LoVo (cell line): Measurements from ENCODE around the gene CFAP99.
A peak's percentile ranks its signal among the peaks of the same experiment; 100 is the strongest.
"Not testable (repeated sequence)": the region's sequence is repeated elsewhere in the genome, so short reads cannot be mapped to it uniquely, and the experiment has no call there.

Source experiments
- DNase-seq: peaks from one replicate; pipeline ENCODE4 v3.0.0-alpha.2; 2016; ENCODE audit warnings: low spot score

CFAP99 gene

DNA sequence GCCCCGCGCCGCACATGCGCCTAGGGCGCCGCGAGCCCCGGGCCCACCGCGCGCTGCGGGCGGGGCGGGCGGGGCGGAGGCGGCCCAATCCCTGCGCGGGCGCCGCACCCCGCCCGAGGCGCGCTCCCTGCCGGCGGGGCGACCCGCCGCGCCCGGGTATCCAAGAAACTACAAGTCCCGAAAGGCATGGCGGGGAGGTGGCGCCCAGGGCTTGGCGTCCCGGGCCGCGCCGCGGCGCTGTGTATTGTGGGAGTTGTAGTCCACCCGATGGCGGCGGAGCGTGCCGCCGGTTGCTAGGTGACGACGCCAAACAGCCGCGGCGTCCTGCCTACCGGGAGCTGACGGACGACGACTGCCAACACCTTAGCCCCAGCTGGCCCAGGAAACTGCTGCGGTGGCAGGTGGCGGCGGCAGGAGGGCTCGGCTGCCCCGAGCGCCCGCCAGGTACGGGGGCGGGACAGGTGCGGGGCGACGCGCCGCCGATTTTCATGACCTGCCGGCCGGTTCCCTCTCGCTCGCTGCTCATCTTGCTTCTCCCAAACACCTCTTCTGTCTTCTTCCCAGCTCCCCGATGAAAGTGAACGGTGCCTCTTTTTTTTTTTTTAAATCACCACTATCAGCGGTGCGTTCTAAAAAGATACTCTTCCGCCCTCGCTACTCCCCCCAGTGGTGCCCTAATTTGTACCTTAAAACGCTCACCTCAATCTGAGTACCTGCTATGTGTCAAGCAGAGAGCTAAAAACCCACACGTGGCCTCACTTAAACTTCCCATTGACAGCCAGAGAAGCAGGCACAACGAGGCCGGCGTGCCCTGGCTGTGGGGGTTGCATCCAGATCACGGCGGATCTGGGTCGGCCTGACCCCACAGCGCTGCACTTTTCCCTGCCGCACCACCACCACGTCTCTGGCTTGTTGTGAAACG is at the start of gene CFAP99:
TSS of gene CFAP99 (plus strand) at position 306 of the 922 bp plus-strand sequence.
- peak; percentile 97 for DNase-seq

DNA sequence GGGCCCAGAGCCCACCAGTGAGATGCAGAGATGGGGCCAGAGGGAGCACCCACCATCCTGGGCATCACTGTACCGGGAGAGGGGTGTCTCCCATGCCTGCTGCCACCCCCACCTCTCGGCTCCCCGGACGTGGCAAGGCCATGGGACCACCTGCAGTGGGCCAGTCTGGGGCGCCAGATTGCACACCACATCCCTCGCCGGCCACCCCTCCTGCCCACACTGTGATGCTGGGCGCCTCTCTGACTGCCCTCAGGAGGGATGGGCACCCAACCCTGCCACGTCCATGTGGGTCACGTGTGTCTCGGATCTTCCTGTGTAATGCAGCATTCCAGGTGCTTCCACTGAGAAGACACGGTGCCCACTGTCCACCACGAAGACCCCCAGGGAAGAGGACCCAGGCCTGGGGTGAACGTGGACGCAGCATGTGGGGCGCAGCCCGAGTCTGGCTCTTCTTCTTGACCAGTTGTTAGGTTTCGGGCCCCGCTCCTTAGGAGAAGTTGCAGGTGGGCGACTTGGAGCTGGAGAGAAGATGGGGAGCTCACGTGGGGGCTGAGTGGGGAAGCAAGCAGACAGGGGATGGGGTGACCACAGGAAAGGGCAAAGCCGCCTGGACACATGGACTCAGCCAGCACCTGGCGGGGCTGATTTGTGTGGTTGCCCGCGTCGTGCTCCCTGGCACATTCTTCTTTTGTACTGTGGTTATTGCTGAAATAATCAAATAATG is 48.0 kb upstream of the CFAP99 start:
- no peak for DNase-seq

DNA sequence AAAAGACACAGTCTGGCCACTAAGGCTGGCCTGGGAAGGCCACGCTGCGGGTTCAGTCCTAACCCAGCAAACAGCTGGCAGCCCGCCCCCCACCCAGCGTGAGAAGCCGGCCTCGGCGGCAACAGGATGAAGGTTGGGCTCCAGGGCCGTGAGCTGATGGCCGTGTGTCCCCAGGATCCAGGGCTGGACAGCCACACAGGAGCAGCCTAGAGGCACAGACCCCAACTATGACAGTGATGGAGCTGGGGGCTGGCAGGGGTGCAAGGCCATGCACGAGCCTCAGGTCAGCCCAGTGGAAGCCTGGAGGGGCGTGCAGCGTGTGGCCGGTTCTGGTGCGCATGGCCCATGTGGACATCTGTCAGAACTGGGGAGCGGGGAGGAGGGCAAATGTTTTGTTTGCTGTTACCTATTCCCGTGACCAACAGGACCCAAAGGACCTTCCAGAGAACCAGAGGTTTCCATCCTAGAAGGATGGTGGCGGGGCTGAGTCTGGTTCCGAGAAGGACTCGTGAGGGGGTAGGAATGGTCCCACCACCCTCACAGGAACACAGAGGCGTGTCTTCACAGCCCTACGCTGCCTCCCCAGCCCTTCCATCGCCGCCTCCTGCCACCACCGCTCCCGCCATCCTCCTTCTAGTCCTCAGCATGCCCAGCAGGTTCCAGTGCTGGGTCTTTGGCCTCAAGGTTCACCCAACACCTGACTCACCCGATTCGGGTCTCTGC is 46.8 kb upstream of the CFAP99 start:
- DNase-seq: no peak

DNA sequence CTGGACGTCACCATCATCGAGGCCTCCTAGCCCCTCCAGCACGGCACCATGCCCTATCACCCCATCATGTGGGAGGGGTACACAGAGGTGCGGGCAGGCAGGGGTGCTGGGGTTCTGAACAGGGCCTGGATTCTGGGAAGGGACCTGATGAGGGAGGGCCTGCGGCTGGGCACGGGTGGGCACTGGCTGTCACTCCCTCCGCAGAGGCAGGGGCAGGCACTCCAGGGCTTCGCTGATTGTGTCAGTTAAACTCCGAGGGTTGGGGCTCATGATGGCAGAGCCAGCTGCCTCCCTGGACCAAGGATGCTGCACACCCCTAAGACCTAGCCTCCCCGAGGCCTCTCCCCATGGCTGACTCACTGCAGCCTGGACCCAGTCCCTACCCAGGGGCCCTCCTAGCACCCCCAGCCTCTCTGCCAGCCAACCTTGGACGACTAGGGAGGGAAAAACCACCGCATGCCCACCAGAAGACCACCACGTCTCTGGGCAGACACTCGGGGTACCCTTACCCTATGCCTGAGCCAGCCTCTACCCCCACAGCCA is 46.2 kb upstream of the CFAP99 start:
- DNase-seq: no peak

DNA sequence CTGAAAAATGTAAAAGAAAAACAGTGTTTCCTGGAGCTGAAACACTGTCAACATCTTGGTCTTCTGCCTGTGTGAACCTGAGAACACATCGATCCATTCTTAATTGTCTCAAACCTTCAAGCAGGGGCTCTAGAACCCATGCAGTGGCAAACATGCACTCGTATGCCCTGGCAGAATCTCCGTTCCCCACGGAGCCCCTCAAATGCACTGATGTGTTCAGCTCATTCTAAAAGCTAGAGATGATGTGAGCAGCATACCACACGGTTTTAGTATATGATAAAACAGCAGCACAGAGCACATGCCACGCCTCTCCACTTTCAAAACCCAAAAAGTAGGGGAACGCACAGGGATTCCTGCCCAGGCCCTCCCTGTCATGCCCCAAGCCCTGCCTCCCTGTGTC is 45.2 kb upstream of the CFAP99 start:
- no peak for DNase-seq

DNA sequence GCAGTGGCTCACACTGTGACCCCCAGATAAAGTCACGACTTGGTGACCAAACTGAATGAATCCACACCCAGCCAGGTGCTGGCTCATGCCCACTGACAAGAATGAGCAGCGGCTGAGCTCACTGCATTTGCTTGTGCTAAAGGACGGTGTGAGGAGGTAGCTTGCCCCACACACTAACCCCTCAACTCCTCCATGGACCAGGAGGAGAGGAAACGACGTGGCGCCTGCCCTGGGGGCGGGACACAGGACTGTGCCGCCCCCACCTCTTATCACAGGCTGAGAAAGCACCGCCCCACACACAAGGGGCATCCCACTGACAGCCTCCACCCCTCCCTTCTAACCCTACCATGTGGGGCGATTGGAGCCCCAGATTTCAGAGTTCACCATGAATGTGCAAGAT is 43.3 kb upstream of the CFAP99 start:
- no peak for DNase-seq

DNA sequence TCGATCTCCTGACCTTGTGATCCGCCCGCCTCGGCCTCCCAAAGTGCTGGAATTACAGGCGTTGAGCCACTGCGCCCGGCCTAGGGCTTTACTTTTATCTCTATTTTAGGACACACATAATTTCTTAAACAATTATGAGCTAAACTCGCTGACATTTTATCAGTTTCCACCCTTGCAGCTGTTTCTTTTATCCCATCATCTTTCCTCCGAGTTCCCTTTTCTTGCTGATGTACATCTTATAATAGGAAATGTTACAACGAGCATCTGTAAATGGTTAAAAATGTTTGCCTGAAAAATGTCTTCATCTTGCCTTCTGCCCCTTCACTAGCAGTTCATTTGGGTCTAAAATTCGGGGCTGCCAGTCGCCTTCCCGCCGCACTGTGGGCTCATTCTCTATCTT is 41.5 kb upstream of the CFAP99 start:
- no peak for DNase-seq

DNA sequence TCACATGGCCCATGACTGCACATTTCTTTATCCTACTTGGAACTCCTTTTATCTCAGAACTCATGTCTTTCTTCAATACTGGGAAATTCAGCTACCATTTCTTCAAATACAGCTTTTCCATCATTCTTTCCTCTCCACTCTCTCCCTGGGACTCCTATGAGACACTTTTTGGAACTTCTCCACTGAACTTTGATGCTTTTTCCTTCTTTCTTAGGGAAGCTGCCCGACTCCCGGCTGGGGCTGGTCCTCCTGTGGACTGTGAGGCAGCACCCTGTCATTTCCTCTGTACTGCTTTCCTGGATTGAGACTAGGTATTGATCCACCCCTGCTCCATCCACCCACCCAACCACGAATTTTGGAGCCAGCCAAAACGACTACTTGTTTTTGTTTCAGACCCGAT is 40.4 kb upstream of the CFAP99 start:
- no peak for DNase-seq

DNA sequence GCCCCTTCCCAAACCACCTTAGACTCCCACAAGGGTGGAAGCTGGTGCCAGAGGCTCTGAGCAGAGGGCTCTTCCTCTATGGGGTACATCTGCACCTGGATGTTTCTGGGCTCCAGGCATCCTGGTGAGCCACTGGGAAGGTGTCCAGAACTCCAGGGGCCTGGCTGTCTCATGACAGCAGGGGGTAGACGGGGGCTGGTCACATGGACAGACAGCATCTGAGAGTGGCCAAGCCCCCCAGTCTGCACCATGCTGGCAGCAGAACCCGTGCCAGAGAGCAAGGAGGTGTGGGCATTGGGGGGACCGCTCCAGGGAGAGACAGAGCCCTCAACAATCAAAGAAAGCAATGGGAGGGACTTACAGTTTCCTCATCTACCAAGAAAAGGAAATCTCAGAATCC is 39.9 kb upstream of the CFAP99 start:
- DNase-seq: no peak

DNA sequence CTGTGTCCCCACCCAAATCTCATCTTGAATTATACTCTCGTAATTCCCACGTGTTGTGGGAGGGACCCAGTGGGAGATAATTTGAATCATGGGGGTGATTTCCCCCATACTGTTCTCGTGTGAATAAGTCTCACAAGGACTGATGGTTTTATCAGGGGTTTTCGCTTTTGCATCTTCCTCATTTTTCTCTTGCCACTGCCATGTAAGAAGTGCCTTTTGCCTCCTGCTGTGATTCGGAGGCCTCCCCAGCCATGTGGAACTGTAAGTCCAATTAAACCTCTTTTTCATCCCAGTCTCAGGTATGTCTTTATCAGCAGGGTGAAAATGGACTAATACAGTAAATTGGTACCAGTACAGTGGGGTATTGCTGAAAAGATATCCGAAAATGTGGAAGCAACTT is 38.2 kb upstream of the CFAP99 start:
- DNase-seq: not testable (repeated sequence)

DNA sequence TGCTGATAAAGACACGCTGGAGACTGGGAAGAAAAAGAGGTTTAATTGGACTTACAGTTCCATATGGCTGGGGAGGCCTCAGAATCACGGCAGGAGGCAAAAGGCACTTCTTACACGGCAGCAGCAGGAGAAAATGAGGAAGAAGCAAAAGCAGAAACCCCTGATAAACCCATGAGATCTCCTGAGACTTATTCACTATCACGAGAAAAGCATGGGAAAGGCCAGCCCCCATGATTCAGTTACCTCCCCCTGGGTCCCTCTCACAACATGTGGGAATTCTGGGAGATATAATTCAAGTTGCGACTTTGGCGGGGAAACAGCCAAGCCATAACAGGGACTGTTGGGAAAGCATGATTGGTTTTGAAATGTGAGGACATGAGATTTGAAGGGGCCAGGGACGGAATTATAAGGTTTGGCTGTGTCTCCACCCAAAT is 36.0 kb upstream of the CFAP99 start:
- not testable (repeated sequence) for DNase-seq

DNA sequence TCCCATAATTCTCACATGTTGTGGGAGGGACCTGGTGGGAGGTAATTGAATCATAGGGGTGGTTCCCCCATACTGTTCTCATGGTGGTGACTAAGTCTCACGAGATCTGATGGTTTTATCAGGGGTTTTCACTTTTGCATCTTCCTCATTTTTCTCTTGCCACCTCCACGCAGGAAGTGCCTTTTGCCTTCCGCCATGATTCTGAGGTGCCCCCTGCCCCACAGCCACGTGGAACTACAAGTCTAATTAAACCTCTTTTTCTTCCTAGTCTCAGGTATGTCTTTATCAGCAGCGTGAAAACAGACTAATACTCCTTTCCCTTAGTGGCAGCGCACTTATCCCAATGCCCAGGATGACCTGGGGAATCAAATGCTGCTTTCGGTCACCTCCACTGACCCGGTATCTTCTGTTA is 35.5 kb upstream of the CFAP99 start:
- not testable (repeated sequence) for DNase-seq

DNA sequence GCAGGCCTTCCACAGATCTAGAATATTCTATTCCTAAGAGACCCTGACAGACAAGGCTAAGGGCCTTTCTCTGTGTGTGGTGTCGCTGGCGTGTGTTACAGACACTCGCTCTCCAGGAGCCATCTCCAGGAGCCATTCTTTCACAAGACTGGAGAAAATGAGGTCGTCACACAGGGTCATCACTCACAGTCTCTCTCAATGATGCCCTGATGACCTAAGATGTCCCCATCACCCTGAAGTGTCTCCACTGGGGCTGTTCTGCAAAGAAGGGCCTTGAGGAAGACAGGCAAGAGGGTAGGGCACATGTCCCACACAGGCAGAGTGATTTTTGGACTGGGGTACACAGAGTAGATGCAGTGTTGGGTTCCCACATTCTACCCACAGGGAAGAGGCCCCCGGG is 35.0 kb upstream of the CFAP99 start:
- DNase-seq: no peak

DNA sequence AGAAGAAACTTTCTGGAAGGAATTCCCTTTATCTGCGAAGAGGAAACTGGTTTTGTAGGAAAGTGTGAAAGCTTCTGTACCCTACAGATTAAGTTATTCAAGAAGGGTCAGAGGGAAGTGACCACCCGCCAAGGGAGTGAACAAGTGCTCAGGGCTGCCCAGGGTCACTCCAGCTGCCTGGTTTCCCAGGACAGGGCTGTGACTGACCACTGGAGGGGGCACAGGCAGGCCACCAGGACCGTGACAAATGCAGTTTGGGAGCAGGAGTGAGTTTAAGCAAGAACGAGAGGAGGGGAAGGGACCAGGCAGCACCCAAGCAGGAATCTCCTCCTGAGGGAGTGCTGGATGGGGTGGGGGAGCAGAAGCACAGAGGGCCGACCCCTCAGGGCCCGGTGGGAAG is 34.5 kb upstream of the CFAP99 start:
- no peak for DNase-seq

DNA sequence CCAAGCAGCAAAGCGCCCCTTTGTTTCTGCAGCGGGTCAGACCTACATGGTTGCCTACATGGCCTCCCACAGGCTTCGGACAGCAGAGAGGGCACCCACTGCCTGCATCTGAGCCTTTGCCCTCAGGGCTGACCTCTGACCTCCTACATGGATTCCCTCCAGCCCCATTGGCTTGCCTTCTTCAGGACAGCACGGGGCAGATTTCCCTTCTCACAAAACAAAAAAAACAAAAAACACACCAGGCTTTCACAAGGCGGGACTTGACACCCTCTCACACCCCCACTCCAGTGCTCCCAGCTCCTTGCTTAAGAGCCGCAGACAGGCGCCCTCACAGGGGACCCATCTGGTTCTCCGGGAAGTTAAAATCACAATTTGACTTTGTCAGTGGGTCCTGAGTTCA is 33.2 kb upstream of the CFAP99 start:
- no peak for DNase-seq

DNA sequence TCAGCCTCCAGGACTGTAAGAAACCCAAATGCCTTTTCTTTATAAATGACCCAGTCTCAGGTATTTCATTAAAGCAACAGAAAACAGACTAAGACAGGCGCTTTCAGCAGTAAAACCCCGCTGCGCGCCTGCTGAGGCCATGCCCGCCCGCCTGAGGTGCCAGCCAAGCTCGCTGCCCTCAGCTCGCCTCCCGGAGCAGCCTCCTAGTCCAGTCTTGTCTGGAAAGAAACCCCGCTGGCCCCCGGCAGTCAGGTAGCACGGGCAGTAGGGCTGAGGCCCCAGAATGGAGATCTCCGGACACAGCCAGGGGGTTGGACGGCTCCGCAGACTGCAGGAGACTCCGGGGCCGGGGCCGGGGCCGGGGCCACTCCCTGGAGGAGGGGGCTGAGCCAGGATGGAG is 32.0 kb upstream of the CFAP99 start:
- DNase-seq: no peak

DNA sequence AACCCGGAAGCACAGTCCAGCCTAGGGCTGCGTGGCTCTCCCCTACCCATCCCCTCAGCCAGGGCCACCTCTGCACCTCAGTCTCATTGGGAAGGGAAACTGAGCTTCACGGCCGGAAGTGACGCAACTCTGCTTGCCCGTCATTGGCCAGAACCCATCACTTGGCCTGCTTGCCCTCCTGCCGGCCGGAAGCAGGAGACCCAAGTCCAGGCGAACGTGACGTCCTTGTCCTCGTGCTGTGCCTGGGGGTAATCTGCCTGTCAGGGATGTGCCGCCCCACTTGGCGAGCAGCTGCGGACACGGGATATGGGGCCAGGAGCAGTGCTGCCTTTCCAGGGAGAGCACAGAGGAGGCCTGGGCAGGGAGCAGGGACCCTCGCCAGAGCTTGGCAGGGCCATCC is 31.5 kb upstream of the CFAP99 start:
- DNase-seq: no peak

DNA sequence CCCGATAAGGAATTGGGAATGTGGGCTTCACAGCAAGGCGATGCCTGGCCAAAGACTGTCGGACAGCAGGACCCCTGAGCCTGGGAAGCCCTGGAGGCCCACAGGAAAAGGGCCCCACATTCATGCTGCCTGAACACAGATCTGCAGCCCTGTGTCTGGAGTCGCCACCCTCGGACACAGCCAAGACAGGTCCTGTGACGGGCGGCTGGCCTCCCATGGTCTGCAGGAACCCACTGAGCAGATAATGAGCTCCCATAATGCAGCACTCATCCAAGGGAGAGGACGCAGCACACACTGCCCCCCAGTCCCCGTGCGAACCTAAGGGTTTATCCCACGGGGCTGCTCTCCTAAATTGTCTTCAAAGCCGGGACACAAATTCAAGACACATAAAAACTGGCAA is 30.9 kb upstream of the CFAP99 start:
- no peak for DNase-seq

DNA sequence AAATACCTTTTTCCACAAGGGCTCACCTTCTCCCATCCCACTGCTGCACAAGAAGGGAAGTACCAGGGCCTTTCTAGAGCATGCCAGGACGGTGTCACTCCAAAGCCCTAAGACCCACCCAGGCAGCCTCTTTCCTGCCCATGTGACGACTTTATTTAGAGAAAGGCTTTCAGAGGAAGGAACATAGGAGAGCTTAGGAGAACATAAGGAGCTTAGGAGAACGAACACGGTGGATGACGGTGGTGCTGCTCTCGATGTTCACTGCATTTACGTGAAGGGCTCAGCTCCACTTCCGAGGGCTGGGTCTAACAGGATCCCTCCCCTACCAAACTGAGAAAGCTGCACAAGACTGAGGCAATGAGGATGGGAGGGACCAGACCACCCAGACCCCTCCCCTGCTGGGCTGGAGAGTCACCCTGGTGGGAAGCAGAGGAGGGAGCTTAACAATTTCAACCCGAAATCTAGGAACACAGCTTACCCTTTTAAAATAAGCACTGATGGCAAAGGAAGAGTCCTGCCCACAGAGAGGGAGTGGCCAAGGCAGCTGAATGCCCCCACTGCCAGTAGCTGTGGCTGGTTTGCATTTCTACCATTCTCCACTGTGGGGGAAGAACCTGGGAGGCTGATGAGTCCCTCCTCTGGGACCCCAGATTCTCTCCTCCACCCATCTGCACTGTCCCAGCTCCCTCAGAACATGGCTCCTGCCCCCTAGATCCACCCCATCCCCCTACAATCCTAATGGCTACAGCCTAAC is 30.1 kb upstream of the CFAP99 start:
- DNase-seq: no peak

DNA sequence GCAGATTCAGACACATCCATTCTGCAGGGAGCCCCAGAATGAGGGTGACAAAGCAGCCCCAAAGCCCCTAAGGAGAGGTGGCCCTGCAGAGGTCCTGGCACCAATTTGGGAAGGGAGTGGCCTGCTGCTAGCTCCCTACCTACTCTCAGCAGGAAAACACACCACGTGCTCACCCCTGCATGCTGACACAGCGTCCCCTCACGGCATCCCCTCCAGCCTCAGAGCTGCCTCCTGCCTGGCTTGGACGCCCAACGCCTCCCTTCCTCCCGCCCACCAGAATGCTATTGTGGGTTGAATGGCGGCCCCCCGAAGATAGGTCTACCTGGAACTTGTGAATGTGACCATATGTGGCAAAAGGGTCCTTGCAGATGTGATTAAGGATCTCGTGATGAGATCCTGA is 29.1 kb upstream of the CFAP99 start:
- DNase-seq: no peak

DNA sequence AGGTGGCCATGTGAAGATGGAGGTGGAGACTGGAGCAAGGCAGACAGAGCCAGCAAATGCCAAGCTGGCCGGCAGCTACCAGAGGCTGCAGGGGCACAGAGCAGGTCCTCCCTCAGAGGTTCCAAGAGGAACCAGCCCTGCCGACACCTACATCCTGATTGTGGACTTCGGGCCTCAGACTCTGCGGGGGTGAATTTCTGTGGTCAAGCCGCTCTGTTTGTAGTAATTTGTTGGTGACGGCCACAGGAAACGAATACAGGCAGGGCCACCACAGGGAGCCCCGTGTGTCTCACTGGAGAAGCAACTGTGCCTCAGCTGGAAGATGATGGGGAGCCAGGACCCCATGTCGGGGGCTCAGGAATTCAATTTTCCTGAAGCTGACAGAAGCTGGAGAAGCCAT is 28.6 kb upstream of the CFAP99 start:
- no peak for DNase-seq
